Activated T-cell treated with anti-CD3 and anti-CD28 coated beads, Interleukin-2, amount 50 U/mL, for 72 hours (primary cell): ENCODE data around the gene B3GALT6. TPM values are rescaled to one million over a fixed set of nuclear protein-coding genes. Genes with fewer than 3 reads are reported as not detected.

Experiments used
- ATAC-seq, 2 donors: fragments of 150-1000 bp; cut with Tn5 transposase; replicated peaks in 1 of 2; 2 replicates each; pipeline ENCODE4 v1.10.0; 2021; ENCODE audit warnings: moderate library complexity in 2 of 2, mild to moderate bottlenecking in 1 of 2
- DNase-seq, 2 donors: peaks; one replicate each; pipeline ENCODE4 v3.0.0; 2021 to 2022; ENCODE audit warnings: mixed read lengths in 1 of 2
- H3K27ac Mint-ChIP-seq: one replicate; pipeline ENCODE4 v1.8.0; 2022; ENCODE audit warnings: mild to moderate bottlenecking, moderate library complexity, mixed read lengths
- H3K27me3 Mint-ChIP-seq: one replicate; pipeline ENCODE4 v1.8.0; 2022; ENCODE audit warnings: low read depth, mixed read lengths
- H3K36me3 Mint-ChIP-seq, 2 donors: one replicate each; pipeline ENCODE4 v1.8.0; 2022; ENCODE audit warnings: mixed read lengths in 2 of 2, mild to moderate bottlenecking in 1 of 2; ENCODE audit not compliant: insufficient read depth in 2 of 2
- H3K4me1 Mint-ChIP-seq: one replicate; pipeline ENCODE4 v1.8.0; 2022; ENCODE audit warnings: low read depth, mixed read lengths
- H3K4me3 Mint-ChIP-seq, 2 donors: one replicate each; pipeline ENCODE4 v1.8.0; 2022; ENCODE audit warnings: mild to moderate bottlenecking in 2 of 2, mixed read lengths in 2 of 2, moderate library complexity in 2 of 2
- H3K9me3 Mint-ChIP-seq, 2 donors: one replicate each; pipeline ENCODE4 v1.8.0; 2022; ENCODE audit warnings: mixed read lengths in 2 of 2
- total RNA-seq, 2 donors: library from RNA; stranded (reverse); gene quantifications; one replicate each; pipeline ENCODE4 v1.2.3, GENCODE V29; 2022

B3GALT6 gene
- total RNA-seq, 2 donors from 2014 or later: 13.1 to 13.6 TPM

GRCh38 chr1:1215881-1216605 lies 16.0 kb upstream of the B3GALT6 start:
- Mint-ChIP-seq H3K27ac (peak overlapping the region; percentile 93), H3K27me3 (no peaks in the 10 kb centered on the region), H3K4me1 (peaks cover 49% of the 10 kb centered on the region), H3K9me3 (no peaks in the 10 kb centered on the region), H3K4me3 (peak overlapping the region; percentile 82 to 83), H3K36me3 (peaks cover 10 to 15% of the 10 kb centered on the region in 2 donors)
- ATAC-seq (no peak), DNase-seq (no peak)

DNA sequence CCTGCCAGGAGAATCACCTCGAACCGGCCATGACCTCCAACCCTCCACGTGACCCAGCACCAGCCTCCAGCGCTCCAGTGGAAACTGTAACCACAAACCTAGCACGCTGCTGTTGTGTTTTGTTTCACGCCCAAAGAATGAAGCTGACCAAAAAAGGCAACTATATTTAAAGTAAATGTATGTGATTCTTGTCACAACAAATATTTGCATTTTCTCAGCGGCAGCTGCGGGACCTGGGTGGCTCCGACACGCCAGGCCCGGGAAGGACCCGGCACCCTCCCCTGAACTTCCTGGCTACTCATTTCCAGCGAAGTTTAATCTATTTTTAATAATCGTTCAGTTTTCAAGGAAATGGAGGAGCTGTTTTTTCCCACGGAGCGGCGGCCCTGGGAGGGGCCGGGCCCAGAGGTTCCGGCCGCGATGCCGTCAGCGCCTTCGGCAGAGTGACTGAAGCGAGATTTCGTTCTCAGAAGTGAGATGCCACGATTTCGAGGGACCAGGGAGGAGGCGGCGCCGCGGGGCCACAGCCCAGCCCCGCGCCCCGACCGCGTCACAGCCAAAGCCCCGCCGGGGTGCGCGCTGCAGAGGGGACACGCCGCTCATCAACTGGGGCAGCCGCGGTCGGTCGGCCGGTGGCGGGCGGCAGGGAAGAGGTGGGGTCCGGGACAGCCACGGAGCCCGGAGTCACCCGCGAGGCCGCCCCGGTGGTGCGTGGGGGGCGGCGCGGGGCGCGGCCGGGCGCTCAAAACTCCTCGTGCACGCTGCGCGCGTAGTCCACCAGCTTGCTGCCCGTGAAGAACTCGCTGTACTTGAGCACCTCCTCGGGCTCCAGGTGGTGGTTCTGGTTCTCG lies 15.0 kb upstream of the B3GALT6 start:
- DNase-seq: peak; percentile 47 to 74
- peak; percentile 12 to 31 for ATAC-seq
- H3K36me3 Mint-ChIP-seq: peaks cover 10 to 19% of the 10 kb centered on the region in 2 donors
- peak overlapping the region; percentile 93 for H3K27ac Mint-ChIP-seq
- peaks cover 47% of the 10 kb centered on the region for H3K4me1 Mint-ChIP-seq
- H3K9me3 Mint-ChIP-seq: no peaks in the 10 kb centered on the region
- peak overlapping the region; percentile 75 to 83 for H3K4me3 Mint-ChIP-seq
- H3K27me3 Mint-ChIP-seq: no peaks in the 10 kb centered on the region

GRCh38 chr1:1217621-1218523 lies 14.2 kb upstream of the B3GALT6 start:
- Mint-ChIP-seq H3K36me3 (peaks cover 13 to 22% of the 10 kb centered on the region in 2 donors), H3K27ac (peak overlapping the region; percentile 60), H3K4me1 (peaks cover 47% of the 10 kb centered on the region), H3K27me3 (no peaks in the 10 kb centered on the region), H3K4me3 (peak overlapping the region; percentile 55 to 57), H3K9me3 (no peaks in the 10 kb centered on the region)
- DNase-seq: peak; percentile 49 to 62
- peak; percentile 10 to 24 for ATAC-seq

- Mint-ChIP-seq H3K4me1 (peaks cover 47% of the 10 kb centered on the region), H3K36me3 (peaks cover 17 to 28% of the 10 kb centered on the region in 2 donors), H3K9me3 (no peaks in the 10 kb centered on the region), H3K27me3 (no peaks in the 10 kb centered on the region), H3K27ac (peak overlapping the region; percentile 88), H3K4me3 (peak overlapping the region; percentile 57 to 65)
- no peak for DNase-seq
- ATAC-seq: no peak
These were observed 13.4 kb upstream of the B3GALT6 start for GRCh38 chr1:1218524-1219200.

DNA sequence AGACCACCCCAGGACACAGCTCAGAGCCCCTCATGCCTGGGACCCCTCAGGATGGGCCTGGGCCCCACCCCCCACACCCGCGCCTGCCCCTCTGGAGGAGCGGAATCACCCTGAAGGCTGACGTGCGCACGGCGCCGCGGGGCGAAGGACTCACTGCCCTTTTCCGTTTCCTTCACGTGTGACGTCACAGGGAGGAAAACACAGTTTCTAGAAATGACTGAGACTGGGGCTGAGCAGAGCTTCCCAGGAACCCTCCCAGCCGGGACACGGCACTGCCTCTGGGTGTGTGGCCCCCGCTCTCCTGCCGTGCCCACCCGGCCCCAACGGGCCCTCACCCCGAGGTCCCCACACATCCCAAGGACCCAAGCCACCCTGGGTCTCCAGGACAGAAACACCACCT lies 12.7 kb upstream of the B3GALT6 start:
- Mint-ChIP-seq H3K27me3 (no peaks in the 10 kb centered on the region), H3K9me3 (no peaks in the 10 kb centered on the region), H3K4me1 (peaks cover 44% of the 10 kb centered on the region), H3K27ac (peak overlapping the region; percentile 88), H3K4me3 (peak overlapping the region; percentile 57 to 65), H3K36me3 (peaks cover 18 to 31% of the 10 kb centered on the region in 2 donors)
- ATAC-seq (peak; percentile 14 to 61), DNase-seq (peak; percentile 46 to 76)

DNA sequence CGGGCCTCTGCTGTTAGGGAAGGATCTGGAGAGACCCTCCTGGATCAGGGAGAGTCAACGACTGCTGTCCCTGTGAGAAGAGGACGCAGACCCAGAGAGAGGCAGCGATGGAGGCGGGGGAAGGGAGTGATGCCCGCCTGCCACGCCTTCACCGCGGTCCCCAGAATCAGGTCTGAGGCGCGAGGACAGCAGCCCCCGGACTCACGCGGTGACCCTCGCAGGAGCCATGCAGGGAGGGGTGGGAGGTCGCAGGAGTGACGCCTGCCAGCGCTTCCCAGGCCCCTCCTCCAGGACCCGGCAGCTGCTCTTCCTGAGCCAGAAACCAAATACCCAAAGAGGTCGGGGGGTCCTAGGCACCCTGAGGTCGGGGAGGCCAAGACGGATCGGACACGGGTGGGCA lies 11.8 kb upstream of the B3GALT6 start:
- ATAC-seq (no peak), DNase-seq (no peak)
- Mint-ChIP-seq H3K4me3 (peak overlapping the region; percentile 57 to 65), H3K27me3 (no peaks in the 10 kb centered on the region), H3K4me1 (peaks cover 35% of the 10 kb centered on the region), H3K27ac (peak overlapping the region; percentile 88), H3K9me3 (no peaks in the 10 kb centered on the region), H3K36me3 (peaks cover 15 to 34% of the 10 kb centered on the region in 2 donors)

DNA sequence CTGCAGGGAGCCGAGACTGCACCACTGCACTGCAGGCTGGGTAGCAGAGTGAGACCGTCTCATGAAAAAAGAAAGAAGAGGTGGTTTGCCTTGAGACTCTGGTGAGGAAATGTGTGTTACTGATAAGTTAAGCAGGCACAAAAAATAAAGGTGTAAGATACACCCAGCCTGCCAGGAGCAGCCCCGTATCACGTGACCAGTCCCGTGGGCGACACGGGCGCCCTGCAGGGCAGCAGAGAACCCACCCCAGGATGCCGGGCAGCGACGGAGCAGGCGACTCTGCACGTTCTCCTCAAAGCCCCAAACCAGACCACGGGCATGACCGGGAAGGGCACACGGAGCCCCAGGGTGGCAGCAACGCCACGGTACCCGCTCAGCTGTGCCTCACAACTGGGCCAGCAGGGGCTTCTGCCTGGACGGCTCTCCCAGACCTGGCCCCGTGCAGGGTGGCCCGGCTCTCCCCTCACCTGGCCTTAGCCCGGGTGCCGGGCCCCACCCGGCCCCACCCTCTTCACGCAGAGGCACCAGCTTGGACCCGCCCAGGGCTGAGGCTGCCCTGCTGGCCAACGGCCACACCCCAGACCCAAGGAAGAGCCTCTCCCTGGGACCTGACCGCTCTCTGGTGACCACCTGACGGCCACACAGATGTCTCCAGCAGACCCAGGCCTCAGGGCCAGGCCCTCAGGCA lies 10.0 kb upstream of the B3GALT6 start:
- no peak for DNase-seq
- Mint-ChIP-seq H3K36me3 (peaks cover 18 to 29% of the 10 kb centered on the region in 2 donors), H3K9me3 (no peaks in the 10 kb centered on the region), H3K4me1 (peaks cover 25% of the 10 kb centered on the region), H3K4me3 (no peak overlapping the region), H3K27me3 (no peaks in the 10 kb centered on the region), H3K27ac (peak overlapping the region; percentile 6)
- no peak for ATAC-seq

DNA sequence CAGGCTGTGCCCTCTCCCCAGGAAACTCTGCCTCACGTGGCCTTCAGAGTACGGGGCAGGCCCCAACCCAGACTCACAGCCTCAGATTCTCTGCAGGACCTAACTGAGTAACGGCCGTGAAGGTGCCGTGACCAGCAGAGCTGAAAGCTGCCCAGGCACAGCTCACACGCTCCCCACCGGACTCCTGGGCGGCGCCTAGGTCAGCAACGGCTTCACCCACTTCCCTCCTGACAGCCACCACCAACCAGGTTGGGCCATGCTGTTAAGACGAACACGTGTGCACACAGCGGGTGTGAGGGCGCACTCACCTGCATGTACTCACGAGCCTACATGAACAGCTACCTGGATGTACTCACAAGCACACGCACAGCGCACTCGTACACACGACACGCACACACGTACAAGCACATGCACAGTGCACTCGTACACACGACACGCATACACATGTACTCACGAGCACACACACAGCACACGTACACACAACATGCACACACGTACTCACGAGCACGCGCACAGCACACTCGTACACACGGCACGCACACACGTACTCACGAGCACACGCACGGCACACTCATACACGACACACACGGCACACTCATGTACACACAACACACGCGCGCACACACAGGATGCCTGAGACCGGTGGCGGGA lies 9.3 kb upstream of the B3GALT6 start:
- H3K4me3 Mint-ChIP-seq: no peak overlapping the region
- no peak for DNase-seq
- no peaks in the 10 kb centered on the region for H3K27me3 Mint-ChIP-seq
- H3K9me3 Mint-ChIP-seq: no peaks in the 10 kb centered on the region
- peak overlapping the region; percentile 79 for H3K27ac Mint-ChIP-seq
- no peak for ATAC-seq
- peaks cover 21% of the 10 kb centered on the region for H3K4me1 Mint-ChIP-seq
- peaks cover 18 to 27% of the 10 kb centered on the region in 2 donors for H3K36me3 Mint-ChIP-seq

GRCh38 chr1:1223321-1223720 lies 8.7 kb upstream of the B3GALT6 start:
- Mint-ChIP-seq H3K9me3 (no peaks in the 10 kb centered on the region), H3K27me3 (no peaks in the 10 kb centered on the region), H3K4me1 (peaks cover 15% of the 10 kb centered on the region), H3K36me3 (peaks cover 18 to 25% of the 10 kb centered on the region in 2 donors), H3K4me3 (no peak overlapping the region), H3K27ac (no peak overlapping the region)
- ATAC-seq (no peak), DNase-seq (no peak)

DNA sequence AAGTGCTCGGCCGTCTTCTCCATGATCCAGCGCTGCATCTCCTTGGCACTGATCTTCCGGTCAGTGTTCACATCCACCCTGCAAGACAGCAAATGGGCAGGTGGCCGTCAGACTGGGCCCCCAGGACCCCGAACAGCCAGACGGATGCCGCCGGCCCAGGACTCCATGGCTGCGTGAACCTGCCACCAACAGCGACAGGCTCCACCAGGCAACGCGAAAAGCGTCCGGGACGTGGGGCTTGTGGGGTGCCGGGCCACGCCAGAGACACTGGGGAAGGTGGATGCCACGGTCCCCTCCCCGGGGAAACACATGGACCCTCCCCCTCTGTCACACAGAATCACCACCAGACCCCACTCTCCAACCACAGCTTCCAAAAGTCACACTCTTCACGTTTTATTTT lies 8.1 kb upstream of the B3GALT6 start:
- no peak overlapping the region for H3K4me3 Mint-ChIP-seq
- no peaks in the 10 kb centered on the region for H3K9me3 Mint-ChIP-seq
- H3K4me1 Mint-ChIP-seq: peaks cover 13% of the 10 kb centered on the region
- ATAC-seq: no peak
- DNase-seq: no peak
- no peaks in the 10 kb centered on the region for H3K27me3 Mint-ChIP-seq
- H3K36me3 Mint-ChIP-seq: peaks cover 18 to 22% of the 10 kb centered on the region in 2 donors
- no peak overlapping the region for H3K27ac Mint-ChIP-seq

- H3K36me3 Mint-ChIP-seq: peaks cover 18 to 28% of the 10 kb centered on the region in 2 donors
- peaks cover 18% of the 10 kb centered on the region for H3K4me1 Mint-ChIP-seq
- ATAC-seq (no peak), DNase-seq (no peak)
- no peaks in the 10 kb centered on the region for H3K27me3 Mint-ChIP-seq
- no peaks in the 10 kb centered on the region for H3K9me3 Mint-ChIP-seq
- no peak overlapping the region for H3K27ac Mint-ChIP-seq
- H3K4me3 Mint-ChIP-seq: no peak overlapping the region
These were observed 6.7 kb upstream of the B3GALT6 start for GRCh38 chr1:1225238-1225845.
